Articular chondrocyte of knee joint (primary cell): Measurements from ENCODE around the gene CFC1. TPM values are rescaled to one million over a fixed set of nuclear protein-coding genes. Genes with fewer than 3 reads are reported as not detected.

Source experiments
- small RNA-seq: library from RNA; depleted of rRNA; stranded (forward); fragments of <200 nt; gene quantifications from one replicate; pipeline ENCODE3, GENCODE V24; 2012
- total RNA-seq: library from RNA; depleted of rRNA; stranded (reverse); fragments of >200 nt; gene quantifications from 2 replicates; pipeline ENCODE4 v1.2.3, GENCODE V29; 2012

The CFC1 gene
- total RNA-seq = not detected in 2 replicates

GRCh38 chr2:130599393-130599792 is at the start of gene CFC1:
CFC1 (minus strand) TSS chr2:130599575; CDS start chr2:130599287, 288 bp downstream.

GRCh38 chr2:130611140-130611539 is 11.8 kb upstream of the CFC1 start, which contains the start of gene POTEJ:
POTEJ (plus strand) TSS chr2:130611440; CDS start chr2:130611533, 93 bp downstream.

Small RNAs within 50 kb of the gene (small RNA-seq; reads per million reads assigned to genes)
- not detected for gene RF00017
- gene RNU6-848P = not detected

Other genes starting within 250 kb of the CFC1 start
- gene PTPN18, start 243.5 kb downstream of the CFC1 start, total RNA-seq = 21.8 and 26.7 TPM in 2 replicates
- gene POTEI, start 90.2 kb downstream of the CFC1 start, total RNA-seq = not detected in 2 replicates
- not detected in 2 replicates for gene CFC1B, start 78.4 kb downstream of the CFC1 start, total RNA-seq
- not detected in 2 replicates for gene POTEJ, start 11.9 kb upstream of the CFC1 start, total RNA-seq
- not detected in 2 replicates for gene GPR148, start 129.5 kb upstream of the CFC1 start, total RNA-seq
- gene AMER3, start 156.0 kb upstream of the CFC1 start, total RNA-seq = not detected in 2 replicates
- 12.9 and 16.3 TPM in 2 replicates for gene ARHGEF4, start 237.3 kb upstream of the CFC1 start, total RNA-seq